PC-9 (cell line): ENCODE results near the gene TMEM37. TPM values are rescaled to one million over a fixed set of nuclear protein-coding genes. Genes with fewer than 3 reads are reported as not detected.
"Not testable (repeated sequence)": the region's sequence is repeated elsewhere in the genome, so short reads cannot be mapped to it uniquely, and the experiment has no call there.

Experiments
- BruUV-seq: library from RNA; stranded (reverse); fragments of 400-500 nt; replicated peaks from 2 replicates; lab custom pipeline; 2021; lab: Mats Ljungman, UMichigan
- CTCF ChIA-PET: fragments of 300-600 bp; sonication (Branson Sonifier 250); formaldehyde crosslinking; loops from one replicate; lab custom pipeline; 2022; ENCODE audit warnings: antibody characterized with exemption; lab: Charles Lee
- POLR2A ChIA-PET: fragments of 300-600 bp; sonication (Branson Sonifier 250); formaldehyde crosslinking; loops from one replicate; lab custom pipeline; 2022; ENCODE audit warnings: antibody characterized with exemption; ENCODE audit not compliant: unreplicated experiment; lab: Charles Lee
- DNase-seq, 2 experiments: peaks; one replicate each; pipeline versions ENCODE4 v3.0.0 to v3.0.0-alpha.2; 2015 to 2022; ENCODE audit warnings: mixed read lengths in 1 of 2
- H2AFZ ChIP-seq: fragments of 200-600 bp; sonication (generic); 2 replicates; pipeline ENCODE4 v1.8.1; 2017; ENCODE audit warnings: antibody characterized with exemption
- H3F3A ChIP-seq: fragments of 200-600 bp; sonication (generic); 2 replicates; pipeline ENCODE4 v1.8.1; 2017; ENCODE audit warnings: antibody characterized with exemption, mild to moderate bottlenecking, low read depth; ENCODE audit not compliant: insufficient read depth
- H3K27ac ChIP-seq: fragments of 200-600 bp; sonication (generic); 2 replicates; pipeline ENCODE4 v1.6.1; 2016; ENCODE audit warnings: mixed run types
- H3K27me3 ChIP-seq: fragments of 200-600 bp; sonication (generic); 2 replicates; pipeline ENCODE4 v1.6.1; 2016; ENCODE audit warnings: low read depth, mixed run types; ENCODE audit not compliant: insufficient read depth
- H3K36me3 ChIP-seq: fragments of 200-600 bp; sonication (generic); 2 replicates; pipeline ENCODE4 v1.6.1; 2016; ENCODE audit warnings: low read depth, mixed run types
- H3K4me1 ChIP-seq: fragments of 200-600 bp; sonication (generic); replicated peaks from 2 replicates; pipeline ENCODE4 v1.6.1; 2016; ENCODE audit warnings: mixed run types; ENCODE audit not compliant: insufficient read depth
- H3K4me2 ChIP-seq: fragments of 200-600 bp; sonication (generic); 2 replicates; pipeline ENCODE4 v1.6.1; 2017; ENCODE audit warnings: mixed run types
- H3K4me3 ChIP-seq: fragments of 200-600 bp; sonication (generic); 2 replicates; pipeline ENCODE4 v1.6.1; 2016; ENCODE audit warnings: mixed run types
- H3K79me2 ChIP-seq: fragments of 200-600 bp; sonication (generic); 2 replicates; pipeline ENCODE4 v1.6.1; 2017; ENCODE audit warnings: low read depth, mixed run types
- H3K9me2 ChIP-seq: fragments of 200-600 bp; sonication (generic); 2 replicates; pipeline ENCODE4 v1.8.1; 2017; ENCODE audit warnings: mild to moderate bottlenecking; ENCODE audit not compliant: insufficient read depth
- H3K9me3 ChIP-seq: fragments of 200-600 bp; sonication (generic); 2 replicates; pipeline ENCODE4 v1.8.1; 2016; ENCODE audit warnings: low read depth; ENCODE audit not compliant: insufficient read depth
- H4K20me1 ChIP-seq: fragments of 200-600 bp; sonication (generic); 2 replicates; pipeline ENCODE4 v1.8.1; 2017; ENCODE audit not compliant: insufficient read depth
- EZH2 ChIP-seq: fragments of 200-600 bp; sonication (generic); IDR thresholded peaks from 2 replicates; pipeline ENCODE4 v1.8.0; 2017; ENCODE audit warnings: antibody characterized with exemption, low read depth
- intact Hi-C: fragments of 100-400 bp; cut with micrococcal nuclease; formaldehyde crosslinking; loops from one replicate; pipeline ENCODE4 v1.10.0; 2022; ENCODE audit not compliant: unreplicated experiment
- total RNA-seq: library from RNA; stranded (reverse); gene quantifications from 2 replicates; pipeline ENCODE4 v1.2.3, GENCODE V29; 2021
- TF ChIP-seq, protein P1 (sequence below): fragments of 200-600 bp; sonication (generic); conservative IDR thresholded peaks from 2 replicates; pipeline ENCODE4 v1.6.1; 2017; ENCODE audit warnings: mixed run types, antibody characterized with exemption, mild to moderate bottlenecking, moderate library complexity

TMEM37 gene
- total RNA-seq, 1 experiment from 2014 or later: 1.2 TPM

DNA sequence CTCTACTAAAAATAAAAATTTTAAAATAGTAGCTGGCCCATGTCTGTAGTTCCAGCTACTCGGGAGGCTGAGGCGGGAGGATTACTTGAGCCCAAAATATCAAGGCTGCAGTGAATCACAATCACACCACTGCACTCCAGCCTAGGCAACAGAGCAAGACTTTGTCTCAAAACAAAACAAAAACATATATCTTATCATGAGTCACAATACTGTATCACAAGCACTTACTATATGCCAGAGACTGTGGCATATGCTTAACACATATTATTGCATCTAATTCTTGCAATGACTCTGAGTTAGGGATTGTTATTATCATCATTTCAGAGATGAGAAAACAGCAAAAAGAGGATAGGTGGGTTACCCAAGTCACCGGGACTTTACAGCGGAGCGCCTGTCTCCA lies 29.5 kb upstream of the TMEM37 start:
- H3K27ac ChIP-seq: no peak overlapping the region
- no TSS peak for BruUV-seq
- no peak overlapping the region for H3K4me2 ChIP-seq
- peaks cover 21% of the 10 kb centered on the region for H3K4me1 ChIP-seq
- H4K20me1 ChIP-seq: no peaks in the 10 kb centered on the region
- H3K4me3 ChIP-seq: no peak overlapping the region
- DNase-seq: no peak
- ChIA-PET POLR2A (no interaction called here), CTCF (no interaction called here)
- no peaks in the 10 kb centered on the region for H3K9me3 ChIP-seq
- intact Hi-C loops: no loop called here
- H3K27me3 ChIP-seq: no peaks in the 10 kb centered on the region
- H3F3A ChIP-seq: peaks cover 17% of the 10 kb centered on the region; the same call in 1 of the 2 replicates
- no peaks in the 10 kb centered on the region for H3K9me2 ChIP-seq
- no peaks in the 10 kb centered on the region for H3K36me3 ChIP-seq
- TF ChIP-seq, protein P1, sequence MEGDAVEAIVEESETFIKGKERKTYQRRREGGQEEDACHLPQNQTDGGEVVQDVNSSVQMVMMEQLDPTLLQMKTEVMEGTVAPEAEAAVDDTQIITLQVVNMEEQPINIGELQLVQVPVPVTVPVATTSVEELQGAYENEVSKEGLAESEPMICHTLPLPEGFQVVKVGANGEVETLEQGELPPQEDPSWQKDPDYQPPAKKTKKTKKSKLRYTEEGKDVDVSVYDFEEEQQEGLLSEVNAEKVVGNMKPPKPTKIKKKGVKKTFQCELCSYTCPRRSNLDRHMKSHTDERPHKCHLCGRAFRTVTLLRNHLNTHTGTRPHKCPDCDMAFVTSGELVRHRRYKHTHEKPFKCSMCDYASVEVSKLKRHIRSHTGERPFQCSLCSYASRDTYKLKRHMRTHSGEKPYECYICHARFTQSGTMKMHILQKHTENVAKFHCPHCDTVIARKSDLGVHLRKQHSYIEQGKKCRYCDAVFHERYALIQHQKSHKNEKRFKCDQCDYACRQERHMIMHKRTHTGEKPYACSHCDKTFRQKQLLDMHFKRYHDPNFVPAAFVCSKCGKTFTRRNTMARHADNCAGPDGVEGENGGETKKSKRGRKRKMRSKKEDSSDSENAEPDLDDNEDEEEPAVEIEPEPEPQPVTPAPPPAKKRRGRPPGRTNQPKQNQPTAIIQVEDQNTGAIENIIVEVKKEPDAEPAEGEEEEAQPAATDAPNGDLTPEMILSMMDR: no peak
- no peaks in the 10 kb centered on the region for H3K79me2 ChIP-seq
- no peak overlapping the region for H2AFZ ChIP-seq

DNA sequence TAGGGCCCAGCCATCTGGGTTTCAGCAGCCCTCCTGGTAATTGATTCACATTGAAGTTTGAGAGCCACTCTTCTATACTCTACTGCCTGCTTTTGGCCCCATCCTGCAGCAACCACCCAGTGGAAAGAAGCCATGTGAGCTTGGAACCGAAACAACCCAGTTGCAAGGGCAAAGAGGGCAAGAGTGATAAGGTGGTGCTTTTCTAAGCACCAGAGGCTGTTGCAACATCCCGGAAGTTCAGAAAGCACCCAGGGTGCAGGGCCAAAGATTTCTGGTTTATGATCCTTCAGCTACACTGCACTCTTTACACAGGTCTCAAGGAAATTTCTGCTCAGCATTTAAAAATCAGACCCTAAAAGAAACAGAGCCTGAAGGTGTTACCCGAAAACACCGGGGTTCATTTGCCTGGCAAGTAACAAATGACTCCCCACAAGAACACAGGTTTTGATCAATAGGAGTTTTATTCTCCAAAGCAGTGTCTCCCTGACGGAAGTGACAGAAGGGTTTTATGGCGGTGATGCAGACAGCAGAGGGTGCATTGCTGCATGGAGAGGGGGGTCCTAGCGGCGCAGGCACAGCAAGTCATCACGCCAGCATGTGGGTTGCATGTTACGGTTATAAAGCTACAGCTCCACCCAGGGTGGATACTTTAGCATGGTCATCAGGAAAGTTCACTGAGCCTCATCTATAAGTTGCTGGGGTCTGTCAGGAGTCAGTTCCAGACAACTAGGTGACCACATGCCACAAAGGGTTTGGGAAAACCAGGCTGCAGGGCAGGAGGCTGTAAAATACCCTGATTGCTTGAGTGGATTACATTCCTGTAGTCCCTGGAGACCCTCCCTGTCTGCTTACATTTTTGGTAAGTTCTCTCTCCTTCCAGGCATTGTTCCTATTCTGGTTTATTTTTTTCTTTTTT lies 28.8 kb upstream of the TMEM37 start:
- Histone ChIP-seq H3K9me2 (no peaks in the 10 kb centered on the region), H3K4me1 (peaks cover 21% of the 10 kb centered on the region), H3K9me3 (no peaks in the 10 kb centered on the region), H3K36me3 (no peaks in the 10 kb centered on the region), H3K27me3 (no peaks in the 10 kb centered on the region), H3F3A (peaks cover 17% of the 10 kb centered on the region; the same call in 1 of the 2 replicates), H4K20me1 (no peaks in the 10 kb centered on the region), H2AFZ (no peak overlapping the region), H3K79me2 (no peaks in the 10 kb centered on the region), H3K27ac (no peak overlapping the region), H3K4me3 (no peak overlapping the region), H3K4me2 (no peak overlapping the region)
- no TSS peak for BruUV-seq
- no peak for DNase-seq
- ChIA-PET POLR2A (no interaction called here), CTCF (no interaction called here)
- TF ChIP-seq EZH2: no peak
- TF ChIP-seq, protein P1: no peak
- intact Hi-C loops: no loop called here

DNA sequence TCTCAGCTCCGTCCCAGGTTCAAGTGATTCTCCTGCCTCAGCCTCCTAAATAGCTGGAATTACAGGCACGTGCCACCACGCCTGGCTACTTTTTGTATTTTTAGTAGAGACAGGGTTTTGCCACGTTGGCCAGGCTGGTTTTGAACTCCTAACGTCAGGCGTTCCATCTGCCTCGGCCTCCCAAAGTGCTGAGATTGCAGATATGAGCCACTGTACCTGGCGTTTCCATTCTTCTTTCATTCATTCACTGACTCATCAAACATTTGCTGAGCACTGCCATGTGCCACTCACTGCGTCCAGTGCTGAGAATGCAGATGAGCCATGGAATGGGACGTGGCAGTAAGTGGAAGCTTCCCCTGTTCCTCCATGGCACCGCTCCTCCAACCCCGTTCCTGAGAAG lies 28.0 kb upstream of the TMEM37 start:
- H3K36me3 ChIP-seq, intact Hi-C loops, H3F3A ChIP-seq, H3K4me3 ChIP-seq, H3K4me2 ChIP-seq, BruUV-seq, POLR2A ChIA-PET, H3K27me3 ChIP-seq, H3K27ac ChIP-seq, H4K20me1 ChIP-seq, H3K9me2 ChIP-seq, H3K9me3 ChIP-seq, H2AFZ ChIP-seq, H3K79me2 ChIP-seq, DNase-seq: not testable (repeated sequence)
- CTCF ChIA-PET: interaction anchor here (0.7 kb wide), 1 partner anchor 93 kb away, joined by 6 read pairs; no protein-coding TSS in a partner anchor
- peaks cover 16% of the 10 kb centered on the region for H3K4me1 ChIP-seq
